Upper lobe of left lung (tissue), 4 donors: ENCODE results near the gene KLHL30.

Experiments used
- CTCF ChIP-seq, 6 experiments: fragments of 450-650 bp in 4 of 6; fragments of 200-600 bp in 2 of 6; sonication (generic) in 2 of 6; IDR thresholded peaks; one replicate each; pipeline ENCODE4 v1.5.1; 2016 to 2019; ENCODE audit warnings: antibody characterized with exemption in 6 of 6
- EP300 ChIP-seq, 4 donors: sonication (generic); formaldehyde crosslinking; IDR thresholded peaks; one replicate each; pipeline ENCODE4 v1.5.1; 2017; ENCODE audit warnings: antibody characterized with exemption in 4 of 4, control low read depth in 2 of 4
- POLR2A ChIP-seq, 4 donors: fragments of 450-650 bp; IDR thresholded peaks; one replicate each; pipeline ENCODE4 v1.5.1; 2016 to 2017; ENCODE audit warnings: antibody characterized with exemption in 4 of 4, mild to moderate bottlenecking in 2 of 4
- POLR2AphosphoS5 ChIP-seq, 2 donors: sonication (generic); formaldehyde crosslinking; IDR thresholded peaks; one replicate each; pipeline ENCODE4 v1.5.1; 2017; ENCODE audit warnings: antibody characterized with exemption in 2 of 2

- no peak for TF ChIP-seq CTCF (IDR thresholded peaks at IDR 0.05)
- no peak for TF ChIP-seq POLR2AphosphoS5 (IDR thresholded peaks at IDR 0.05)
- no peak for TF ChIP-seq EP300 (IDR thresholded peaks at IDR 0.05)
- TF ChIP-seq POLR2A (IDR thresholded peaks at IDR 0.05), result no peak
These were observed 4.1 kb downstream of the KLHL30 start for GRCh38 chr2:238142382-238143205.
